Tibial nerve (tissue), 4 donors: ENCODE results near the gene SLC9A5. TPM values are rescaled to one million over a fixed set of nuclear protein-coding genes. Genes with fewer than 3 reads are reported as not detected.

Source experiments
- DNase-seq, 2 donors: peaks; one replicate each; pipeline ENCODE4 v3.0.0-alpha.2; 2019; ENCODE audit warnings: low spot score in 2 of 2
- H3K27ac ChIP-seq, 4 donors: fragments of 200-600 bp; sonication (generic) in 3 of 4; one replicate each; pipeline ENCODE4 v1.5.1; 2017 to 2019; ENCODE audit warnings: mild to moderate bottlenecking in 1 of 4
- H3K27me3 ChIP-seq, 2 donors: fragments of 200-600 bp; sonication (generic) in 1 of 2; one replicate each; pipeline versions ENCODE4 v1.5.1 to v1.6.0; 2017 to 2019
- H3K36me3 ChIP-seq, 3 donors: fragments of 200-600 bp; sonication (generic); one replicate each; pipeline ENCODE4 v1.5.1; 2018 to 2019
- H3K4me1 ChIP-seq, 4 donors: fragments of 200-600 bp; sonication (generic) in 3 of 4; one replicate each; pipeline ENCODE4 v1.5.1; 2017 to 2019
- H3K4me3 ChIP-seq, 4 donors: fragments of 200-600 bp; sonication (generic) in 3 of 4; one replicate each; pipeline ENCODE4 v1.5.1; 2017 to 2019; ENCODE audit warnings: mild to moderate bottlenecking in 1 of 4, moderate library complexity in 1 of 4
- H3K9me3 ChIP-seq, 4 donors: fragments of 200-600 bp; sonication (generic) in 3 of 4; one replicate each; pipeline ENCODE4 v1.5.1; 2017 to 2019
- EP300 ChIP-seq, 2 donors: sonication (generic); formaldehyde crosslinking; IDR thresholded peaks; one replicate each; pipeline ENCODE4 v1.6.1; 2017; ENCODE audit warnings: antibody characterized with exemption in 2 of 2, mild to moderate bottlenecking in 1 of 2
- POLR2A ChIP-seq, 2 donors: fragments of 450-650 bp; IDR thresholded peaks; one replicate each; pipeline ENCODE4 v1.6.1; 2017; ENCODE audit warnings: antibody characterized with exemption in 2 of 2, mild to moderate bottlenecking in 2 of 2, moderate library complexity in 2 of 2
- WGBS, 2 donors: methylation state at CpG; one replicate each; pipeline ENCODE4 v1.1.5; 2018; 5-methylcytosine and 5-hydroxymethylcytosine counted together
- total RNA-seq, 4 donors: library from RNA; depleted of rRNA; stranded (reverse); fragments of >200 nt; gene quantifications; one replicate each; pipeline ENCODE4 v1.1.0, GENCODE V29; 2016
- TF ChIP-seq, protein P1 (sequence below), 5 experiments: fragments of 200-600 bp in 3 of 5; fragments of 450-650 bp in 2 of 5; sonication (generic) in 3 of 5; IDR thresholded peaks; one replicate each; pipeline ENCODE4 v1.5.1; 2016 to 2019; ENCODE audit warnings: antibody characterized with exemption in 5 of 5, mild to moderate bottlenecking in 3 of 5, moderate library complexity in 2 of 5

Gene SLC9A5
- total RNA-seq, 4 donors from 2014 or later, result 0.59 to 2.0 (median 1.5) TPM

DNA sequence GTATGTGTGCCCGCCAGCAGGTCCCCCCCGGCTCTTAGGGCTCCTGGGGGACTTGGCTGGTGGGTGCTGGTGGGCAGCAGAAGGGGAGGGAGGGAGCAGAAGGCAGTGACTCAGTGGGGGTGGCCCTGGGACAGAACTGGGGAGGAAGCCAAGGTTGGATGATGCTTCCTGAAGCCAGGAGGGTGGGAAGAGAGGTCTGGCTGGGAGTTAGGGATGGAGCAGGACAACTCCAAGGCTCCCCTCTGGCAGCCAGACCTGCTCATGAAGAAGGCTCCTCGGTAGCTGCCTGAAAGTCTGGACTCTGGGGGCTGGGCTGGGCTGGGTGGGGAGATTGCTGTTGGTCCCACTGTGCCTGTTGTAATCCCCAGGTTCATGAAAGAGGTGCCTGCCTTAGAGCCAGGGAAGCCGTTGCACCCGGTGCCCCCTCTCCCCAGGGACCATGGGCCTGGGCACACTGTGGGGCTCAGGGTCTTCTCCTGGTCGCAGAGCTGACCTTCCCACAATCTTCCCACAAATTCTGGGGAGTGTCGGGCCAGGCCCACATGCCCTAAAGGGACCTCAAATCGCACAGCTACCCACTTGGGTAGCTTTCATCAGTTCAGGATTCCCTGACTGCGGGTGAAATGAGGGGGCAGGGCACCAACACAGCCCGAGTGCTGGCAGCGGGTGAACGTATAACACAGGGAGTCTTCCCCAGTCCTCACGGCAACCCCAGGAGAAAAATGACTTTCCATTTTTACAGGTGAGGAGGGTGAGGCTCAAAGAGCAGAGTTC lies 29.4 kb downstream of the SLC9A5 start:
- no peak for TF ChIP-seq EP300 (IDR thresholded peaks at IDR 0.05)
- TF ChIP-seq, protein P1, sequence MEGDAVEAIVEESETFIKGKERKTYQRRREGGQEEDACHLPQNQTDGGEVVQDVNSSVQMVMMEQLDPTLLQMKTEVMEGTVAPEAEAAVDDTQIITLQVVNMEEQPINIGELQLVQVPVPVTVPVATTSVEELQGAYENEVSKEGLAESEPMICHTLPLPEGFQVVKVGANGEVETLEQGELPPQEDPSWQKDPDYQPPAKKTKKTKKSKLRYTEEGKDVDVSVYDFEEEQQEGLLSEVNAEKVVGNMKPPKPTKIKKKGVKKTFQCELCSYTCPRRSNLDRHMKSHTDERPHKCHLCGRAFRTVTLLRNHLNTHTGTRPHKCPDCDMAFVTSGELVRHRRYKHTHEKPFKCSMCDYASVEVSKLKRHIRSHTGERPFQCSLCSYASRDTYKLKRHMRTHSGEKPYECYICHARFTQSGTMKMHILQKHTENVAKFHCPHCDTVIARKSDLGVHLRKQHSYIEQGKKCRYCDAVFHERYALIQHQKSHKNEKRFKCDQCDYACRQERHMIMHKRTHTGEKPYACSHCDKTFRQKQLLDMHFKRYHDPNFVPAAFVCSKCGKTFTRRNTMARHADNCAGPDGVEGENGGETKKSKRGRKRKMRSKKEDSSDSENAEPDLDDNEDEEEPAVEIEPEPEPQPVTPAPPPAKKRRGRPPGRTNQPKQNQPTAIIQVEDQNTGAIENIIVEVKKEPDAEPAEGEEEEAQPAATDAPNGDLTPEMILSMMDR (IDR thresholded peaks at IDR 0.05), result no peak
- no peak for TF ChIP-seq POLR2A (IDR thresholded peaks at IDR 0.05)
- Histone ChIP-seq H3K27ac (peak overlapping the region; percentile 74 to 93 (median 83)), H3K36me3 (peaks cover 0 to 26% (median 0%) of the 10 kb centered on the region in 3 donors), H3K4me3 (peak overlapping the region; percentile 51 to 77 (median 66)), H3K4me1 (peaks cover 0 to 33% (median 20%) of the 10 kb centered on the region in 4 donors), H3K27me3 (no peaks in the 10 kb centered on the region), H3K9me3 (no peaks in the 10 kb centered on the region)
- no peak for DNase-seq
- 34 to 42% methylated on average over 12 to 13 of the region's 13 CpGs for WGBS, 2 donors

DNA sequence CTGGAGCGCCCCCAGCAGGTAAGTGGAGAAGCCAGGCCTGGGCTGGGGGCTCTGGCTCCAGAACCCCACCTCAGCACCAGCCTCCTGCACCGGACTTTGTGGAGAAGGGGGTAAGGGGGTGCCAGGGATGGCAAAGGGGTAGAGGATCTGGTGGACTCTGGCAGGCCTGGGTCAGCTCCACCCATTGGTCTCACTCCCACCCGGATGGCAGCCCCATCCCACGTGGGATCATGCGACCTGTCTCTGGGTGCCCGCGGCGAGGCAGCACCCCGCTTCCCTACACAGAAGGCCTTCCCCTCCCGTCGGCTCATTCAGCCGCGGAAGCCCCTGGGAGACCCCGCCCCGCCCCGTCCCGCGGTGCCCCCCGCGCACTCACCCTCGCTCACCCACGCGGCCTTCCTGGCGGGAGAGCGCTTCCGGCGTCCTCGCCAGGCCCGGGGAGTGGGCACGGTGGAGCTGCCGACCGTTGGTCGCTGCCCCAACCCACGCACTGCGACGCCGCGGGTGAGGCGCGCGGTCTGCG lies 30.1 kb downstream of the SLC9A5 start:
- DNase-seq, result no peak
- H3K4me1 ChIP-seq, result peaks cover 0 to 33% (median 20%) of the 10 kb centered on the region in 4 donors
- peaks cover 0 to 28% (median 0%) of the 10 kb centered on the region in 3 donors for H3K36me3 ChIP-seq
- peak overlapping the region; percentile 51 to 77 (median 66) for H3K4me3 ChIP-seq
- TF ChIP-seq POLR2A (IDR thresholded peaks at IDR 0.05) (no peak), EP300 (IDR thresholded peaks at IDR 0.05) (no peak)
- TF ChIP-seq, protein P1 (IDR thresholded peaks at IDR 0.05), result no peak
- 3 to 6% methylated on average over 6 to 27 of the region's 42 CpGs for WGBS, 2 donors
- no peaks in the 10 kb centered on the region for H3K27me3 ChIP-seq
- no peaks in the 10 kb centered on the region for H3K9me3 ChIP-seq
- peak overlapping the region; percentile 74 to 93 (median 83) for H3K27ac ChIP-seq

DNA sequence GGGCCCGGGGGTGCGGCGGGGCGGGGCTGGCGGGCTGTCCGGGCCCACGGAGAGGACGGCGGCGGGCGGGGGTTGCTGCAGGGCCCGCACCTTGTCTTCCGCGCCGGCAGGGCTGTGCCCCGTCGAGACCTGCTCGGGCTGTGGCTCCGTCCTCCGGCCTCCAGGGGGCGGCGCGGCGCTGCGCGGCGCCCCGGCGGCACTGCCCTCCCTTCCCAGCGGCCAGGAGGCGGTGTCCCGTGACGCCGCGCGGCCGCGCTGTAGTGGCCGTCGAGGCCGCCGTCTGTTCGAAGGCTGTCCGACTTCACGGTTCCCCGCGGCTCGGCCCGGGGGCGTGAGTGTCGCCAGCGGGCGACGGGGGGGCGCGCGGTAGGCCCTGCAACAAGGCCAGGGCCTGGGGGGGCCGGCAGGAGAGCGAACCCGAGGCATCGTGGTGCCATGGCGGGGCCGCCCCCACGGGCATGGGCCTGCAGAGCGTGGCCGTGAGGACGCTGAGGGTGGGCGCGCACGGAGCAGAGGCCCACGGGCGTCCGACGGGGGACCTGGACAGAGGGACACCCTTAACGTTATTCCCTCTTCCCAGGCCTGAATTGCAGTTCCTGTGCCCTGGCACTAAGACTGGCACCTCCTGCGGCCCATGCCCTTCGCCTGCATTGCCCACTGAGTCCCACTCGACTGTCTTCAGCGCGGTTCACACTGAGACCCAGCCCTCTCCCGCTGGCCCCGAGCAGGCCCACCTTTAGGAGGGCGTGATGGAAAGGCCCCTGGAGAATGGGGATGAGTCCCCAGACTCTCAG lies 30.7 kb downstream of the SLC9A5 start, which contains the start of gene PLEKHG4:
TSS of gene PLEKHG4 (plus strand) at position 237 of the 794 bp plus-strand sequence. CDS start at position 750, 513 bp downstream.
- peak within 1 kb of the TSS; percentile 51 to 77 (median 66) for H3K4me3 ChIP-seq
- TF ChIP-seq, protein P1 (IDR thresholded peaks at IDR 0.05), result peak; percentile 86 to 95 (median 90)
- no peak for TF ChIP-seq EP300 (IDR thresholded peaks at IDR 0.05)
- peak within 1 kb of the TSS; percentile 74 to 93 (median 83) for H3K27ac ChIP-seq
- peak; percentile 37 to 57 for DNase-seq
- 33 to 42% methylated on average over 54 to 66 of the region's 83 CpGs for WGBS, 2 donors
- no peaks in the 10 kb centered on the region for H3K9me3 ChIP-seq
- H3K36me3 ChIP-seq, result peaks cover 0 to 34% (median 0%) of the 10 kb centered on the region in 3 donors
- peaks cover 0 to 33% (median 20%) of the 10 kb centered on the region in 4 donors for H3K4me1 ChIP-seq
- no peaks in the 10 kb centered on the region for H3K27me3 ChIP-seq

DNA sequence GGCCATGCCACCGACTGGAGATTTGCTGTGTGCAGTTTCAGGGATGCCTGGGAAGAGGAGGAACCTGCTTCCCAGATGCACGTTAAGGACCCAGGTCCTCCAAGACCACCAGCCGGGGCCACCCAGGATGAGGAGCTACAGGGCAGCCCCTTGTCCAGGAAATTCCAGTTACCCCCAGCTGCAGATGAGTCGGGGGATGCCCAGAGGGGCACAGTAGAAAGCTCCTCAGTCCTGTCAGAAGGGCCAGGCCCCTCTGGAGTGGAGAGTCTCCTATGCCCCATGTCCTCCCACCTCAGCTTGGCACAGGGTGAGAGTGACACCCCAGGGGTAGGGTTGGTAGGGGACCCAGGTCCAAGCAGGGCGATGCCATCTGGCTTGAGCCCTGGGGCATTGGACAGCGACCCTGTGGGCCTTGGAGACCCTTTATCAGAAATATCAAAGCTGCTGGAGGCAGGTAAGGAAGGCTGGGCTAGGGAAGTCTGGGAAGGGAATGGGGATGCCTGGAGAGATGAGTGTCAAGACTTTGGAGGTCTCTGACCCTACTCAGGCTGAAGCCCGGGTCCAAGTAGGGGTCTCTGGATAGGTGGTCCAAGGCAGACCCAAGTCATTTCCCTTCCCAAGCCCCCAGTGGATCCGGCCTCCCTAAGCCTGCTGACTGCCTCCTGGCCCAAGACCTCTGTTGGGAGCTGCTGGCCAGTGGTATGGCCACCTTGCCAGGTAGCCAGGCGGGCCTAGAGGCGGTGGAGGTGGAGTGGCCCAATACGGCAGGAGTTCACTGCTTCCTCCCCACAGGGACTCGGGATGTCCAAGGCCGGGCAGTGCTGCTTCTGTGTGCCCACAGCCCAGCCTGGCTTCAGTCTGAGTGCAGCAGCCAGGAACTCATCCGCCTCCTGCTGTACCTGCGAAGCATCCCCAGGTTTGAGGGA lies 31.6 kb downstream of the SLC9A5 start:
- Histone ChIP-seq H3K27me3 (no peaks in the 10 kb centered on the region), H3K27ac (peak overlapping the region in 2 of 4 donors; percentile 82 to 88), H3K9me3 (no peaks in the 10 kb centered on the region), H3K36me3 (peaks cover 0 to 43% (median 0%) of the 10 kb centered on the region in 3 donors), H3K4me1 (peaks cover 0 to 33% (median 20%) of the 10 kb centered on the region in 4 donors), H3K4me3 (peak overlapping the region in 2 of 4 donors; percentile 38 to 77)
- WGBS, 2 donors, result 92 to 95% methylated on average over 12 to 15 of the region's 15 CpGs
- no peak for DNase-seq
- TF ChIP-seq, protein P1 (IDR thresholded peaks at IDR 0.05), result no peak
- no peak for TF ChIP-seq EP300 (IDR thresholded peaks at IDR 0.05)
- no peak for TF ChIP-seq POLR2A (IDR thresholded peaks at IDR 0.05)
